Stimulated activated CD8-positive, alpha-beta memory T cell treated with anti-CD3 and anti-CD28 coated beads, Interleukin-7, amount 100 ng/mL, for 4 hours (primary cell): Measurements from ENCODE around the gene TFAP2B.

Experiments
- DNase-seq, 2 donors: peaks; one replicate each; pipeline ENCODE4 v3.0.0-alpha.2; 2020; ENCODE audit warnings: low read depth in 2 of 2

Gene TFAP2B

DNA sequence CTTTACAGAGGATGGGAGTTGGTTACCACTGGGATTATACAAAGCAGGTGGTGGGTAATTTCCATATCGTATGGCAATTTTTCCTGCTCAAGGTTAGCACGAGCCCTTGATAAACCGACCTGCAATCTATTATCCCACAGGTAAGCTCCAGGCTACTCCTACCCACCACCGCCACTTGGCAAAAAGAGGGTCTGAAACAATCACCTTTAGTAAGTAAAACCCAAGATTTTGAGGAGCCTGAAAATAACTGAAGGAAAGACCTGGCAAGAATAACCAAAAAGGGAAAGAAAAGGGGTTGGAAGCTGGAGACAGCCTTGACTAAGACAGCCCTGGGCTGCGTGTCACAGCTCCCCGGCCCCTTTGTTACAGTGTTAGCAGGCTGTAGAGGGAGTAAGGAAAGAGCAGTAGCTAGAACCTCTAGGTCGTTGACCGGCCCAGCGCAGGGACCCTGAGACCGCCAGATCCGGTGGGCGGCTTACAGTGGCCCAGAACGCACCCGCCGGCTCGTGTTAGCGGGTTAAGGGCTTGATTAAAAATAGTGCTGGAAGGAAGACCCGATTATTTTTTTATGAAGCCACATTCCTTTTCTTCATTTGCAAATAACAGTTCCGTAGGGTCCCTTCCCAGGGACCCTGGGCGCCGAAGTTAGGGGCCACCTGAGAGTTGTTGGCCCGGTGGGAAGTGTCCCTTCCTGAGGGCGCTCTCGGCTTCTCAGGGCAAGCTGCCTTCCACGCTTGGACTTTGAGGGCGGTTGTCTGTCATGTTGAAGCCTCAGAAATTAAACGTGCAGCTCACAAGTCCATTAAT lies 30.5 kb downstream of the TFAP2B start:
- no peak for DNase-seq

GRCh38 chr6:50849796-50850180 lies 31.1 kb downstream of the TFAP2B start:
- no peak for DNase-seq

GRCh38 chr6:50850223-50851048 lies 31.8 kb downstream of the TFAP2B start:
- no peak for DNase-seq

DNA sequence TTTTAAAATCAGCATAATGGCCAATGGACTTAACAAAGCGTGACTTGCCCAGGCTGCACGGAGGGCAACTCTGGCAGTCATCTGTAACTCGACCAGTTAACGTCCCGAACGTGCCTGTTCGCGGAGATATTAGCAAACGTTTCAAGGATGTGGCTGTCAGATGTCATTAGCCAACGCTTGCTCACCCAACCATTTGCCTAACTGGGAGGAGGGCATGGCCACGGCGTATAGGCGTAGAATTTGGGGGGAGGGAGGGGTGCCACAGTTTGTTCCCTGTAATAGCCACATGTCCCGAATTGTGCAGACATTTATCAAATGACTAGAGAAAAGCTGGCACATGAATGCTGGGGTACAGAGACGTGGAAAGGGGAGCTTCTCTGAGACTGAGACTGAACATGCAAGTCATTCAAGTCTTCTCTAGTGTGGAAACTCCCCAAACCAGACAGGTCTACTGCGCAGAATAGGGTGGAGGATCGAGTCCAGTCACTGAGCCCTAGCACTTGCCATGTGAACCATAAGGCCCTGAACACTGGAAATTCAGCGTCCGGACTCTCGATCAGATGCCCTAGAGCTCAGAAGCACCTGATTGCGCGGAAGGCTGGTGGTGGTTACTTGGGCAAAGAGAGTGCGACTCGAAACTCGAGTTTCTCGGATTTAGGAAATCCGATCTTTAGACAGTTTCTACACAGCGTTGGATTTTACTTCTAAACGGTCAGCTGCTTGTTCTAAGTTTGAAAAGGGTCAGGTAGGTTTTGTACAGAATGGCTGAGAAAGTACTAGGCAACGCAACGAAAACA lies 32.6 kb downstream of the TFAP2B start:
- no peak for DNase-seq

- no peak for DNase-seq
Measured at GRCh38 chr6:50853939-50854338, 35.3 kb downstream of the TFAP2B start.

GRCh38 chr6:50861692-50862091 lies 43.0 kb downstream of the TFAP2B start:
- no peak for DNase-seq

DNA sequence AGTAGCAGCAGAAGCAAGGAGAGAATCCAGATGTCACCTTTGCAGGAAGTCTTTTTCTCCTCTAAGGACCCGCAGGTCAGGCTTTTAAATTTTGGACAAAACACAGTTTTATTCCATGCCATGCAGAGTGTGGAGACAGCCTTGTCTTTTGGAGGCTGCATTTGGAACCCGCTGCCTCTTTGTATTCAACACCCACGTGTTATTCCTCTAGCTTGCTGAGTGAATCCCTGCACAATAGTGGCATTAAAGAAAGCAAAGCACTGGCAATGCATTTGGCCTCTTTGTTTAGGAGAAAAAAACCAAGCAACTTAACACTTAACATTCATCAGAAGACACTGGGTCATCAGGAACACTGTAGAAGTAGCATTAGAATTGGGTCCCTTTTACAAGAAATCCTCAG lies 43.5 kb downstream of the TFAP2B start:
- no peak for DNase-seq

DNA sequence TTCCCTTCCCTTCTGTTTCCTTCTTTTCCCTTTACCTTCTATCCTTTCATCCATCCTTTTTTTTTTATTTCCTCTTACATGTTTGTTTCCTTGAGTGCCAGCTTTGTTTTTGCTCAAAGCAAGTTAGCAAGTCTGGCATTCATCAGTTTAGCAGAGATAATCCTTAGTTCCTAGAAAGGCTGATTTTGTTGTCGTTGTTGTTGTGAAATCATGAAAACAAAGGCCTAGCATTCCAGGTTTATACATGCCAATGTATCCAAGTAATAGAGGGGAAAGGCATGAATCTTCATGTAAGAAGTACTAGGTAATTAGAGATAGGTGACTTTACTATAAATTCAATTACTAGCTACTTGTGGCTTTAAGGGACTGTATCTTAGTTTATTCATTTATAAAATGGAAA lies 45.9 kb downstream of the TFAP2B start:
- no peak for DNase-seq

- DNase-seq: no peak
Measured at GRCh38 chr6:50868466-50868865, 49.8 kb downstream of the TFAP2B start.

DNA sequence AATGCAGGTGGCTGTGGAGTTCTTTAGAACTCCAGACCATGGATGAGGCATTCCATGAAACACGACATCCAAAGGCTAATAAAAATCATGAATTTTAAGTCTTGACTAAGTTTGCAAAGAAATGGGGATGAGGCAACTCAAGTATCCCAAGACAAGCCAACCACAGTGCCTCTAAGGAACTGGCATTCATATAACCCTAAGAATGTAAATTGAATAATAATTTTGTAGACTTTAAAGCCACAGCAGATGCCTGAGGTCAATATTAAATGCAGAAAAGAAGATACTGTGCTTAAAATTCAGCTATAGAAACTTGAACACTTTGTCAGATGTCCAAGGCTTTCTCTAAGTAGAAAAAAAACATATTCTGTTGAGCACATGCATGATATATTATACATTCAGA lies 54.5 kb downstream of the TFAP2B start:
- DNase-seq: no peak

DNA sequence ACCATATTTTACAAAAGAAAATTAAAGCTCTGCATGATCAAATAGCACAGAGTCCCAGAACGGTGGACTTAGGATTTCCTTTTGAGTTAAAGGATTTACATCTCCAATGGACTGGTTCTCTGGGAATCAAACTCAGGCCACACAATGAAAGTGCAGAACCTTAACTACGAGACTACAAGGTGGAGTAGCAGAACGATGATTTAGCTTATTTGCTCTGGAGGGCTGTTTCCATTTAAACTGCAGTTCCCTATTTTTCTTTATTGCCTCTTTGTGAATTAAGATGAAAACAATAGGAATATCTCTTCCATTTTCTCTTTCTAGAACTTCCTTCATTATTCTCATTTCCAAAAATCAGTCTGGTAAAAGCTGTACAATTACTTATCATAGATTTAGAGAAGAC lies 65.7 kb downstream of the TFAP2B start:
- DNase-seq: no peak

- DNase-seq: no peak
Measured at GRCh38 chr6:50887112-50887511, 68.4 kb downstream of the TFAP2B start.

- no peak for DNase-seq
Measured at GRCh38 chr6:50889497-50889896, 70.8 kb downstream of the TFAP2B start.

DNA sequence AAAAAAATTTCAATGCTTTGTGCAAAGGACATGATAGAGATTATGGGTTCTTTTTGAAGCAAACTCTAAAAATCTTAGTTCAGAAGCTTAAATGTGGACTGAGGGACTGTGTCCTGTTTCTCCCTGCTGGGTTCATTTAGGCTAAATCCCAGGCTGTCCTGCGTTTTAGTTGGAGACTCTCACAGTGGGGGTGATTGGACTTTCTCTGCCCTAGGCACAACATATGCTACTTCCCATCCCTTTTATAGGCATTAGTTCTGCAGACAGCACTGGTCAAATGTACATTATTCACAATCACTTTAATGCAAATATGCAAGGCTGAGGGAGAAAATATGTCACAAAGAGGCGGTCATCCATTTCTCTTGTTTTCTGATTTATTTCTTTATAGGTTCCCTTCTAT lies 71.3 kb downstream of the TFAP2B start:
- no peak for DNase-seq

DNA sequence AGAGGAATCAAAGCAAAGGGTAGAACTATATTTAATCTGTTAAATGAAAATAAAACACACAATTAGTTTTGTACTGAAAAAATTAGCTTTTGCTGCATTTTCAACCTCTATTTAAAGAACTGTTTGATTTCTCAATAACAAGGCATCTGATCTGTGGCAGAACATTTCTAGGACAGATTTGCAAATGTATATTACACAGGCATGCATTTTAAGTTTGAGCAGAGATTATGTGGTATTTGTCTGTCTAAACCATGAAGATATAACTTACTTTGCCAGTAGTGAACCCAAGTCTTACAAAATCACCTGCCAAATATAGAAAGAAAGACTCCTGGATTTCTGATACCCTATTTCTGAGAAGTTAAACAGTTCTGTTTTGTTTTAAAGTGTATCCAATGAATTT lies 71.9 kb downstream of the TFAP2B start:
- DNase-seq: no peak

- DNase-seq: no peak
Measured at GRCh38 chr6:50891290-50891689, 72.6 kb downstream of the TFAP2B start.
